GM12892 (cell line): ENCODE measurements around the gene SVOP.

Experiments used
- POLR2A ChIP-seq: IDR thresholded peaks from 2 replicates; pipeline ENCODE4 v1.6.1; 2011; ENCODE audit warnings: low read depth, low read length, control low read depth
- POLR2AphosphoS5 ChIP-seq: IDR thresholded peaks from 2 replicates; pipeline ENCODE4 v1.6.1; 2011; ENCODE audit warnings: low read depth, low read length, control low read depth

DNA sequence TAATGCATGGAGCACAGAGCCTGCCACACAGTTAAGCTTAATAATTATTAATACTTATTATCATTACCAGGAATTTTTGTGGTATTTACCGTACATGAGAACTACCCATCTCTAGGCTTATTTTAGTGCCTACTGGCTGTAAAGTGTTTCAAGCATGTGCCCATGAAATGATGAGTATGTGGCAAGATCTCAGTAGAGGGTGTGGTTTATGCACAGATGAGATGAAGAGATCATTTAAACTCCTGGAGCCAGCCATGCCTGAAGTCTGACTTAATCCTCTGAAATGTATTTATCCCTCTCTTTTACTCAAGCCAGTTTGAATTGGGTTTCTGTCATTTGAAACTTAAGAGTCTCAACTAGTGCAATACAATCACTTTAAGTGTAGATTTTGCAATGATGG is 80.7 kb downstream of the SVOP start:
- TF ChIP-seq POLR2AphosphoS5: no peak
- TF ChIP-seq POLR2A: no peak
